NCI-H1105 treated with DMSO at 0.1 percent for 48 hours (cell line): ENCODE results near the gene CDIP1.
A peak's percentile ranks its signal among the peaks of the same experiment; 100 is the strongest.

ENCODE experiments used
- DNase-seq: peaks from one replicate; lab custom pipeline; 2025; lab: John Stamatoyannopoulos, UW

The CDIP1 gene

DNA sequence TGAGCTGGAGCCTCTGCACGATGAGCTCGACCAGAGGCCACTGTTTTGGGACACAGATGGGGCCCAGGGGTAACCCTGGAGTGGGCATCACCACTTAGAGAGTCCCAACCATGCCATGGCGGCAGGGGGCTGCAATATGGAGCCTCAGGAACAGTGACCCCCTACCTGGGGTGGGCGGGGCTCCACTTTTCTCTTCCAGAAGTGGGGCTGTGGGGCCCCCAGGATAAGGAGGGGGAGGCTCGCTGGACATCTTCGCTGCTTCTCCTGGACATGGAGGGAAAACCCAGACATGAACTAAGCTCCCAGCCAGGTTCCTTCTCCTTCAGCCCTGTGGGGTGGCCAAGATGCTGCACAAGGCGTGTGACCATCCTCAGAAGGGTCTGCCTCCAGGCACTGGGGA lies 24.7 kb downstream of the CDIP1 start:
- DNase-seq = no peak

DNA sequence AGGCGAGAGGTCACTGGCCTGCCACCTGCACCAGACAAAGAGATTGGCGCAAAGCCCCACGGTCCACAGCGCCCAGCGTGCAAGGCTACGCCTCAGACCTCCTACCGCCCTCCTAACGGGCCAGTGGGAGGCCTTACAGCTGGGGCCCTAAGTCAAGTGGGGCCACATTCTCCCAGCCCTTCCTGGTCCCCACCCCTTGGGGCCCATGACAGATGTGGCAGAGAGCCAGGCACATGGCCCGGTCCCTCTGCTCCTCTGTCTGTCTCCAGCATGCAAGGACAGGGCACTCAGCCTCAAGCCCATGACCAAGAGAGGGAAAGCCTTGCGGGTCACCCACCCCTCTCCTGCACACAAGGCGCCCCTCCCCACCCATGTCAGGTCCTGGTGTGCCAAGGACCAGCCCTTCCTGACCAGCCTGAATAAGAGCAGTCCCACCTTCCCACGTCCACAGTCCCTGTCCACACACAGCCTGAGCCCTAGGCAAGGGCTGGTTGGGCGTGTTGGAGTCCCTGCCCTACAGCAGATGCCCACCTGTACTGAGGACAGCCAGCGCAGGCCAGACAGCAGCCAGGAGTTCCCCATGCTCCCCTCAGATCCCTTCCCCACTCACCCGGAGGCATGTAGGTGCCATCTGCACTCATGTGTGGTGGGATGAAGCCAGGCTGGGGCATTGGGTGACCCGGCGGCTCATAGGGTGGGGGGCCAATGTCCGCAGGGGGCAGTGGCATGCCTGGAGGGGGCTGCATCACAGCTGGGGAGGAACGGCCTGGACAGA lies 25.3 kb downstream of the CDIP1 start:
- DNase-seq = no peak

DNA sequence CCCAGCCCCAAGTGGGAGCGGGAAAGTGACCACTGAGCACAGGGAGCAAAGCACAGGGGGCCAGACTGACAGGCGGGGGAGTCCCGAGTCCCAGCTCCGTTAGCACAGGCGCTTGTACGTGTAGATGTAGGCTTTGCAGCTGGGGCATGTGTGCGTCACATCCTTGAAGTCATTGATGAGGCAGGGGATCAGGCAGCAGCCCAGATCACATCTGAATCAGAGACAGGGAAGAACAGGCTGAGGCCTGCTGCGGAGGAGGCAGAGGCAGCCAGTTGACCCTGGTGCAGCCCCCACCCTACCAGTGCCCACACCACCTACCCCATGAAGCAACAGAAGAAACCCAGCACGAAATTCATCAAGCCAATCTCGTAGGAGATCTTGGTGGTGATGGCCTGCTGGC lies 26.1 kb downstream of the CDIP1 start:
- no peak for DNase-seq

DNA sequence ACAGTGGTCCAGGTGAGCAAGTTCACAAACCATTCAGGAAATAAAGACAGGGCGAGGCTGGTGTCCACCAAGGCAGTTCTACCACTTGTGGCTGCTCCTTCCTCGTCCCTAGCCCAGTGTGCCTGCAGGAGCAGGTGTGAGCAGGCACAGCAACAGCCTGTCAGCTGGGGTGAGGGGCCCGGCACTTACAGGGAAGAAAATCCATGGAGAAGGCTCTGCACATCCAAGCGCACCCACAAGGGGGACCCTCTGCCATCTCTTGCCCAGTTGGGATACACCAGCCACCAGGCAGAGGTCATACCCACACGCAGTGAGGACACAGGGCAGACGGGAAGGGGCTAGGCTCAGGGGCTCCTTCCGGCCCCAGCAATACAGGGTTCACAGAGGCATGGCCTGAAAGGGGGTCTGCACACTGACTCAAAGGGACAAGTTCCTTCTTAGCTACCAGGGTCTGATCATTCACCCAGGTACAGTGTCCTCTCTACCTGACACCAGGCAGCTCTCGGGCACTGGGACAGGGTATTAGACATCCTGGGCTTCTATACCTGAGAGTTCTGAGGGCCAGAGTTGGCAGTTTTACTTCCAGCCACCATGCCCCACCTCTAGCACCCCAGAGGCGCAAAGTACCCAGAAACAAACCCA lies 27.0 kb downstream of the CDIP1 start:
- peak; percentile 31 for DNase-seq

DNA sequence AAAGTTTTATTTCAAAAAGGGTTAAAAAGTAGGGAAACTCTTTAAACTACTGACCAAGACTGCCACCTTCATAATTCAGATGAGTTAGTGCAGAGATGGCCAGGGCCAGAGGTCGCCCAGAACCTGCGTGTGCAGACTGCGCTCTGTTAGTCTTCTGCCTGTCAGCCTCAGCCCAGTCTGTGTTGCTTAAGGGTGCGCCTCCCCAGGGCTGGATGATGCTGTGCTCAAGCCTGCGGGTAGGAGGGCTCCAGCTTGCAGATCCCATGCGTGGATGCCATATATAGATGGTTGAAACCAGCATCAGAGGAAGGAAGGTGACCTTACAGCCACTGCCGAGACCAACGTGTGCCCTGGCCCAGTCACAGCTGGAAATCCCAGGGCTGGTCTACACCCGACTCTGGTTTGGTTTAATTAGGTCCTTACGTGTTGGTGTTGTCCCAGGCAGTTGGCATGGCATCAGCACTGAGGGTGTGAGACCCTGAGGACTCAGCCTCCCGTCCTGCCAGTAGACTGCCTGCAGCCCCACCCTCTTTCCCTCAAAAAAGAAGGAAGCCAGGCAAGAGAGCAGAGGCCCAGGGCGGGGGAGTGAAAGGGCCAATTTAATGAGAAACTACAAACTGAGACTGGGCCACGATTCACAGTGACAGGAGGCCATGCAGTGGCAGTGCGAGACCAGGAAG lies 27.7 kb downstream of the CDIP1 start:
- DNase-seq = no peak

DNA sequence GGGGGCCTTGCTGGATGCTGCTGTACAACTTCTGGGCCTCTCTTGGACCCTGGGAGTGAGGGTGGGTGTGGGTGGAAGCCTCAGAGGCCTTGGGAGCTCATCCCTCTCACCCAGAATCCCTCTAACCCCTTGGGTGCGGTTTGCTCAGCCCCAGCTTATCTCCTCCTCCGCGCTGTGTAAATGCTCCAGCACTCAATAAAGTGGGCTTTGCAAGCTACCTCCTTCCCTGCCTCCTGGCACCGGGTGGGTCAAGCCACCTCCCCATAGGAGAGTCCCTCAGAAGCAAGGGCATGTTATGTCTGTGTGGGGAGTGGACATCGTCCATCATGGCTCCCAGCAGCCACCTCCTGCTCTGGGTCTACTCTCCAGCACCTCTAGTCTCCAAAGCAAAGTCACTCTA lies 28.4 kb downstream of the CDIP1 start:
- no peak for DNase-seq

DNA sequence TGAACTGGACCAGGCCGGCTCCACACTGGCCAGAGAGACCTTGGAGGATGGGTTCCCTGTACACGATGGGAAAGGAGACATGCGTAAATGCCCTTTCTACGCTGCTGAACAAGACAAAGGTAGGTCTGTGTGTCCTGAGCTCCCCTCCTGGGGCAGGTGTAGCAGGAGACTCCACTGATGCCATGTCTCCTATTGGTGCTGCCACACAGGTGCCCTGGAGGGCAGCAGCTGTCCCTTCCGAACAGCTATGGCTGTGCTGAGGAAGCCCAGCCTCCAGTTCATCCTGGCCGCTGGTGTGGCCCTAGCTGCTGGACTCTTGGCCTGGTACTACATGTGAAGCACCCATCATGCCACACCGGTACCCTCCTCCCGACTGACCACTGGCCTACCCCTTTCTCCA lies 29.2 kb downstream of the CDIP1 start:
- no peak for DNase-seq

DNA sequence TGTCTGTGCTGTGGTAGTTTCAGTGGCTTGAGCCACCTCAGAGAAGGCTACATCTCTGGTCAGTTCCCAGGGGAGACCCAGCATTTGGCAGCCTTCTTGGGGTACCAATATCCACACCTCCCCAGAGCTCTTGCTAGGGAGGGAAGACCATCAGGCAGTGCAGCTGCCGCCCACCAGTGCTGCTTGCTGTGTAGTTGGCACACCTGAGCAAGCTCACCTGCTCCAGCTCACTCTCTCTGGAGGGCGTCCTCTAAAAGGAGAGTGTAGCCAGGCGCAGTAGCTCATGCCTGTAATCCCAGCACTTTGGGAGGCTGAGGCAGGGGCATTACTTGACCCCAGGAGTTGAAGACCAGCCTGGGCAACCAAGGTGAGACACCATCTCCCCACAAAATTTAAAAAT lies 29.8 kb downstream of the CDIP1 start:
- DNase-seq = no peak

DNA sequence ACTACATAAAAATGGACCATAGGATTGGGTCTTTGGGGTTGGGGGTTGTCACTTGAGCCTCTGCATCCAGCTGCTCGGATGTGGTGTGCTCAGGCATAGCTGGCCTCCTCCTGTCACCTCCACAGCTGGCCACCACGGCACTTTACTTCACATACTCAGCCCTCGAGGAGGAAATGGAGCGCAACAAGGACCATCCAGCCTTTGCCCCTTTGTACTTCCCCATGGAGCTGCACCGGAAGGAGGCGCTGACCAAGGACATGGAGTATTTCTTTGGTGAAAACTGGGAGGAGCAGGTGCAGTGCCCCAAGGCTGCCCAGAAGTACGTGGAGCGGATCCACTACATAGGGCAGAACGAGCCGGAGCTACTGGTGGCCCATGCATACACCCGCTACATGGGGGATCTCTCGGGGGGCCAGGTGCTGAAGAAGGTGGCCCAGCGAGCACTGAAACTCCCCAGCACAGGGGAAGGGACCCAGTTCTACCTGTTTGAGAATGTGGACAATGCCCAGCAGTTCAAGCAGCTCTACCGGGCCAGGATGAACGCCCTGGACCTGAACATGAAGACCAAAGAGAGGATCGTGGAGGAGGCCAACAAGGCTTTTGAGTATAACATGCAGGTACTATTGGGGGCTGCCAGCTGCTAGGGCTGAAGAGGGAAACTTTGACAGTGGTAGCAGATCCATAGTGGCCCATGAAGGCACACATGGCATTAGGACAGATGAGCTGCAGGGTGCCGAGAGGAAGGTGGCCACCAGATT lies 30.8 kb downstream of the CDIP1 start:
- DNase-seq = no peak

DNA sequence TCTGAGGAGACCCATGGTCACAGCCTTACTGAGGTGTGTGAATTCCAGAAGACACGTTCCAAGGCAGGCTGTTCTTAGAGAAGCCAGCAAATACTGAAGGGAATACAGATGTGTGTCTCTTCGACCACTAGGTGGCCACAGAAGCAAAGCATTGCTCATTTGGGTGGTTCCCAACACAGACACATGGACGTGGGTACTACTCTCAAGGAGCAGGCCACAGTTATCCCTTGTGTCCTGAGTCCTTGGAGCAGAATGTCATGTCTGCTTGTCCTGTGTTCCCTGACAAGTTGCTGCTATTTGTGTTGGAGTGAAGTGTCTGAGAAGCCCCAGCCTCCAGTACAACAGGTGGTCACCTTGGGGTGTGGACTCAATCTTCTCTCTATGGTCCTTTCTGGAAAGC lies 32.1 kb downstream of the CDIP1 start:
- peak; percentile 38 for DNase-seq

DNA sequence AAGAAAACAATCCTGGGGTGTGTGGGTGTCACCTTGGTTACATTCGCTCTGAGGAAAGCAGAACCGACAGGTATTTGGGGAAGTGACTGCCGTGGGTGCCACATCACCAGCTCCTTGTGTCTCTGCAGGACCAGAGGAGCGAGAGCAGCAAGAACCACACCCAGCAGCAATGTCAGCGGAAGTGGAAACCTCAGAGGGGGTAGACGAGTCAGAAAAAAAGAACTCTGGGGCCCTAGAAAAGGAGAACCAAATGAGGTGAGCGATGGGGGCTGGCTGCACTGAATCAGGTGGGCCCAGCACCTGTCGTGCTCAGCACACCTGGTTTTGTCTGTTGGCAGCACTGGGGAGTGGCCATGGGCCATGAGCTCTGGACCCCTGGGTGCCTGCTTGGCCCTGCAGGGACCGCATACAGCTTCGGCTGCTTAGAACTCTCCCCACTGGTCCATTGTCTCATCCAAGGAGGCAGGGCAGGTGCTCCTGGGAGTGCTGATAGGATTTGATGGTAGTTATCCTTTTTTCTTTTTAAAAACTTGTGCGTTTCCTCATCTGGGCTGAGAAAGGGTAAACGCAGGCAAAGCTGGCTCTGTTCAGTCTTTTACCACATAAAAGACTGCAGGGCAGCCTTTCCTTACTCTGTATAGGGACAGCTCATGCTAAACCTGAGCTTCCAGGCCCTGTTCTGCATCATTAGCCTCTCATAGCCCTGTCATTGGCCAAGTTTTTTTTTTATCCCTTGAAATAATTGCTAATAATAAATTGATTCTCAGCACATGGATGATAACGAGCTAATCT lies 33.0 kb downstream of the CDIP1 start:
- no peak for DNase-seq

DNA sequence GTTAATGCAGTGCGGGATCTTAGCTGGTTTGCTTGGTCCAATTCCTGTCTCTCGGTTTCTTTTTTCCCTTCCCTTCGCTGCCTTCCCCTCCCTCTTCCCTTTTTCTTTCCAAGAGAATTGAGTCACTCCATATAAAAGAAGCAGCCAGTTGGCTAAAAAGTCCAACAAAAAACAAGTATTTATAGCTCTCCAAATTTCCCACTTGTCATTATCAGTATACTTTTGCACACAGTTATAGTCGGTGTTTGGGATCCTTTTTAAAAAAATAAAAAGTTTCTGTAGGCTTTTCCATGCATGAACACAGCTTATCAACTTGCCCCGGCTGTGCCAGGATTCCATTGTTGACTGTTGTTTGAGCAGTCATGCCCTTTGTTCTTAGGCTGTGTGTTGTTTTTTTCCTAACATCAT lies 37.5 kb downstream of the CDIP1 start:
- no peak for DNase-seq

DNA sequence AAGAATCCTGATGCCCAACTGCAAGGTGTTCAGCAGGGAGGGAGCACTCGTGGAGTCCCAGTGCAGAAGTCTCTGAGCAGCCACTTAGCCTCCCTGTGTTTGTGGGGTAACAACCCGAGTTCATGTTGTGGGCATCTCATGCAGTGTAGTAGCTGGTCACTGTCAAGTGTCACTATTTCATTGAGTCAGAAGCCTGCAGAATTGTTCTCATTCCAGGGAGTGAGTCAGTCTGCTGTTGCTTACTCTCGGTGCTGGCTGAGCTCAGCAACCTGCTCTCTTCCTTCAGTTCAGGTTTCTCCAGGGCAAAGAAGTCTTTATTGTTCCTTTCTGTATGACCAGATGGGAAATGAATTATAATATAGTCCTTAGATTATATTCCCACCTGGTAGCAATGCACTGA lies 38.3 kb downstream of the CDIP1 start:
- DNase-seq = no peak

DNA sequence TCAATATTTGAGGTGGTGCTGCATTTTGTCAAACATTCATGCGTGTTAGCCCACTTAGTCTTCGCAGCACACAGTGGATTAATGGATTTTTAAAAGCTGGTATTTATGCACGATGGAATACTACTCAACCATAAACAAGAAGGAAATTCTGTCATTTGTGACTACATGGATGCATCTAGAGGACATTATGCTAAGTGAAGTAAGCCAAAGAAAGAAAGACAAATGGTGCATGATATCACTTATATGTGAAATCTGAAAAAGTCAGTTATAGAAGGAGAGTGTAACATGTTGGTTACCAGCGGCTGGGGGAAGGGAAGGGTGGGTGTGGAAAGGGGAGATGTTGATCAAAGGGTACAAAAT lies 39.4 kb downstream of the CDIP1 start:
- no peak for DNase-seq

DNA sequence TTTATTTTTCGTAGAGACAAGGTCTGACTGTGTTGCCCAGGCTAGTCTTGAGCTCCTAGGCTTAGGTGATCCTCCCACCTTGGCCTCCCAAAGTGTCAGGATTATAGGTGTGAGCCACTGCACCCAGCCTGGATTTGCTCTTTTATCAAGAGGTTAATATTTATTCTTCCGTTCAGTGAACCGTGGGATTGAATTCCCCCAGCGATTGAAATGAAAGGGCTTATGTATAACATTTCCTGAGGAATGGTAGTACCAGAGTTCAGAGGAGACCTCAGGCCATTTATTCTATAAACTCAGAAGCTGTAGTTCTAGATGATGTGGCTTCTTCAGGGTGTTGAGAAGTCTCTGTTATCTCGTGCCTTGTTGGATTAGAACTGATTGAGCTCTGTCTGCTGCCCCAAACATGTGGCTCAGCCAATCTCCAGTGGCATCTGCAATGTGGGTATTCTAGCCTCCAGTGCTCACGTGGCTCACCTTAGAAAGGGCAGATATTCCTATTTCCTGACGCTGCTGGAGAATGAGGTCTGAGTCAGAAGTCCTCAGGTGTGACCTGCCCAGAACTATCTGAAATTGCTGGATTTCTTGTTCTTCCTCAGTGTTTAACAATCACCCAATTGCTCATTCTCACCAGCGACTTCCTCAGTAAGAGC lies 39.9 kb downstream of the CDIP1 start:
- DNase-seq = no peak

DNA sequence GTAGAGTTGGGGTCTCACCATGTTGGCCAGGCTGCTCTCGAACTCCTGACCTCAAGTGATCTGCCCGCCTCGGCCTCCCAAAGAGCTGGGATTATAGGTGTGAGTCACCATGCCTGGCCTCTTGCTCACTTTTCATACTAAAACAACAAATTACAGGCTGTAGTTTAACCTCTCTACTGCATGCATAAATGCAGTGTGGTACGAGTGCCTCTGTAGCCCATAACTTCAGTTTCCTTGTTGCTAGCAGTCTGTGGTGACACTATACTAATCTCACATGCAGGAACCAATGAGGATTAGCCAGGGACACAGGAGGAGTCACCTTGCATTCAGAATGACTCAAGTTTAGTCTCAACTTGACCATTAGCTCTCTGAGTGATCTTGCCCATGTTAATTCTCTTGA lies 42.3 kb downstream of the CDIP1 start:
- no peak for DNase-seq

DNA sequence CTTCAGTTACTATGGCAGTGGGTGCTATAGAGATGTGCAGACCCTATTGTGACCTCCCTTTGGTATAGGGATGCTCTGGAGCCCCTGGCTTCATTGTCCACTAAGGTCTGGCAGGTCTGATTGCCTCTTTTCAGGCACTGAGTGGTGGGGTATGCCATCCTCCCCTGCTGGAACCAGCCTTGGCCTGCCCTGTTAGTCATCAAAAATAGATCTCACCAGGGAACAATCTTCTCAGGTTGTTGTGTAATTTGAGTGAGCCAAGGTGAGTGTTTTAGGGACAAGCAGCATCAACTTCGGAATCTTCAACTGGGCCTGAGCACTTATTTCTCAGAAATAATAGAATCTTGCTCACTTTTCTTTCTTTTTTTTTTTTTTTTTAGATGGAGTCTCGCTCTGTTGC lies 42.8 kb downstream of the CDIP1 start:
- DNase-seq = no peak

DNA sequence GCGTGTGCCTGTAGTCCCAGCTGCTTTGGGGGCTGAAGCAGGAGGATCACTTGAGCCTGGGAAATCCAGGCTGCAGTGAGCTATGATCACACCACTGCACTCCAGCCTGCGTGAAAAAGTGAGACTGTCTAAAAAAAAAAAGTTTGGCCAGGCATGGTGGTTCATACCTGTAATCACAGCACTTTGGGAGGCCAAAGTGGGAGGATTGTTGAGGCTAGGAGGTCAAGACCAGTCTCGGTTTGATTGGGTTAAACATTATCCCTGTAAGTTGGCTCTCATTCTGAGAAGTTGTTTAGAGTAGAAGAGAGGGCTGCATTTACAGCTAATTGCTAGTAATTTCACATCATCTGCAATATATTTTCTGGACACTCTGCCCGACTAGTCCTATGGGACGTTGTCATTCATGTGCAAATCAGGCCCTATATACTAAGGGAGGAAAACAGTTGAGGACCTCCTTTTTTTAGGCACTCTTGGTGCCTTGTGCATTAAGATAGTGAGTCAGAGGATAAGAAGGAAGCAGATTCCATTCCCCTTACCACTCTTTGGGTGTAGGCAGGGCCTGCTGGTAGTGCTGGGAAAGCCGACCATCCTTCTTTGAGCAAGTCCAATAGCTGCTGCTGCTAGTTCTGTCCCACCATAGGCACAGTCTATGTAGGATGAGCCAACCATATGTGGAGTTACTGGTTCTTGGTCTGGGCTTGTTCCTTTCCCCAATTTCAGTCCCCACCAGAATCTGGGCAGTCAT lies 43.7 kb downstream of the CDIP1 start:
- no peak for DNase-seq

DNA sequence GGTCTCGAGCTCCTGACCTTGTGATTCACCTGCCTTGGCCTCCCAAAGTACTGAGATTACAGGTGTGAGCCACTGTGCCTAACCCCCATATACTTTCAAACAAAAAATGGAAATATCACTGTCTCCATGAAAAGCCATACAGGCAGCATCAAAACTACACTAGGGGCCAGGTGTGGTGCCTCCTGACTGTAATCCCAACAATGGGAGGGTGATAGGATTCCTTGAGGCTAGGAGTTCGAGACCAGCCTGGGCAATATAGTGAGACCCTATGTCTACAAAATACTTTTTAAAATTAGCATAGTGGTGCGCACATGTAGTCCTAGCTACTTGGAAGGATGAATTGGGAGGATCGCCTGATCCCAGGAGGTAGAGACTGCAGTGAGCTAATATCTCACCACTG lies 46.7 kb downstream of the CDIP1 start:
- DNase-seq = no peak

DNA sequence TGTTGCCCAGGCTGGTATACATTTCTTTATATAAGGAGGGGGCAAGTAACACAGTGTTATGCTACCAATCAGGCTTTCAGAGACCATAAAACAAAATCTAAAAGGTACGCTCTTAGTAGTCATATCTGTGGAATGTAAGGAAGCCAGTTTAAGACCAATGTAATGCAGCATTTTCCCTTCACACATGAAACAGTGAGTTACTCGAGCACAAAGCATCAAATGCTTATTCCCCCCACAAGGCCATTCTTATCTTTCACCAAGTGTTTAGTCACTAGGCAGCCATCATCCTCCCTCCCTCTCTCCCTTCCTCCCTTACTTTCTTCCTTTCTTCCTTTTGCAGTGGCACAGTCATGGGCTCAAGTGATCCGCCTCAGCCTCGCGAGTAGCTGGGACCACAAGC lies 49.5 kb downstream of the CDIP1 start:
- no peak for DNase-seq

DNA sequence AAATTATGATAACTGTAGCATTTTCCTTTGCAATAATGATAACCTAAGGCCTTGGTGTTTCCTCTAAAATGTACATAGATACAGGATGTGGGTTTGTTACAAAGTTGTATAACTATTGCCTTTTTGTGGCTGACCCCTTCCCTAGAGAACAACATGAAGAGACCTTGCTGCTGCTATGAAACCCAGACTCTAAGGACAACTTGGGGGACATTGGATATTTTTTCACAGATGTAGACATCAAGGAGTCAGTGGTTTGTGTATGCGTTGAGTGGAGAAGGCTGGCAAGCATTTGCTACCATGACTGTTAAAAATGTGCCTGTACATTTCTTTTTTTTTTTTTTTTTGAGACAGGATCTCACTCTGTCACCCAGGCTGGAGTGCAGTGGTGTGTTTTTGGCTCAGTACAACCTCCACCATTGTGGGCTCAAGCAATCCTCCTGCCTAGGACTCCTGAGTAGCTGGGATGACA lies 50.0 kb downstream of the CDIP1 start:
- no peak for DNase-seq
